SU-DHL-6 (cell line): ENCODE measurements around the gene MS4A10.

Experiments
- EZH2phosphoT487 ChIP-seq: fragments of 200-600 bp; sonication (generic), shearing (Covaris generic); conservative IDR thresholded peaks from 2 replicates; pipeline ENCODE4 v1.6.1; 2018; ENCODE audit warnings: mild to moderate bottlenecking, antibody characterized with exemption, low read length, moderate library complexity, mixed read lengths
- TF ChIP-seq, protein P1 (sequence below): fragments of 200-600 bp; sonication (generic); IDR thresholded peaks from one replicate; pipeline ENCODE4 v1.5.1; 2017; ENCODE audit warnings: antibody characterized with exemption, mild to moderate bottlenecking, low read length, moderate library complexity; ENCODE audit not compliant: insufficient read depth, poor library complexity, severe bottlenecking

DNA sequence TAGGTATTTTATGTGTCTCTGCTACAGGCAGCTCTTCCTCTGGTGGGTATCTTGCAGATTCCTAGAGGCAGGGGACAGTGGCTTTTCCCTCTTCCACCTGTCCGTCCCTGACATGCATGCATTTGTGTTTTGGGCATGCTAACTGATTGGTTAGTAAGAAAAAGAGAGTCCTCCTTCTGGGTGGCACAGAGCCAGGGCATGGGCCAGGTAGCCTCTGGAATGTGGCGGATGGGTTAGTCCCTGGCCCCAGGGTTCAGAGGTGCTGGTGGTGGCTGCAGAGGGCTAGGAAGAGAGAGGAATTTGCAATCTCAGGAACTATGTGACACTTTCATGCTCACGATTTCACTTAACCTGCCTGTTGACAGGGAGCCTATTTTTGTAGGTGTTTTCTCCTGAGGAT, 34.2 kb upstream of the MS4A10 start:
- TF ChIP-seq, protein P1, sequence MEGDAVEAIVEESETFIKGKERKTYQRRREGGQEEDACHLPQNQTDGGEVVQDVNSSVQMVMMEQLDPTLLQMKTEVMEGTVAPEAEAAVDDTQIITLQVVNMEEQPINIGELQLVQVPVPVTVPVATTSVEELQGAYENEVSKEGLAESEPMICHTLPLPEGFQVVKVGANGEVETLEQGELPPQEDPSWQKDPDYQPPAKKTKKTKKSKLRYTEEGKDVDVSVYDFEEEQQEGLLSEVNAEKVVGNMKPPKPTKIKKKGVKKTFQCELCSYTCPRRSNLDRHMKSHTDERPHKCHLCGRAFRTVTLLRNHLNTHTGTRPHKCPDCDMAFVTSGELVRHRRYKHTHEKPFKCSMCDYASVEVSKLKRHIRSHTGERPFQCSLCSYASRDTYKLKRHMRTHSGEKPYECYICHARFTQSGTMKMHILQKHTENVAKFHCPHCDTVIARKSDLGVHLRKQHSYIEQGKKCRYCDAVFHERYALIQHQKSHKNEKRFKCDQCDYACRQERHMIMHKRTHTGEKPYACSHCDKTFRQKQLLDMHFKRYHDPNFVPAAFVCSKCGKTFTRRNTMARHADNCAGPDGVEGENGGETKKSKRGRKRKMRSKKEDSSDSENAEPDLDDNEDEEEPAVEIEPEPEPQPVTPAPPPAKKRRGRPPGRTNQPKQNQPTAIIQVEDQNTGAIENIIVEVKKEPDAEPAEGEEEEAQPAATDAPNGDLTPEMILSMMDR, result no peak
- TF ChIP-seq EZH2phosphoT487, result no peak
